ENCODE measurements around the gene TAAR6.

- TF ChIP-seq CTCF (IDR thresholded peaks at IDR 0.05; ENCODE audit: low read length) (no peak), EZH2 (optimal IDR thresholded peaks at IDR 0.05; ENCODE audit: low read depth, low read length) (no peak), EZH2phosphoT487 (IDR thresholded peaks at IDR 0.05; ENCODE audit: low read length) (no peak)
Observed at GRCh38 chr6:132611616-132612015, 41.5 kb downstream of the TAAR6 start.

Data from MM.1S (cell line).